Activated CD8-positive, alpha-beta memory T cell treated with anti-CD3 and anti-CD28 coated beads for 48 hours (primary cell): ENCODE results near the gene PPP2R2B.

ENCODE experiments used
- DNase-seq, 3 experiments: peaks; one replicate each; pipeline ENCODE4 v3.0.0-alpha.2; 2020; ENCODE audit warnings: low read depth in 2 of 3, low spot score in 2 of 3

Gene PPP2R2B

DNA sequence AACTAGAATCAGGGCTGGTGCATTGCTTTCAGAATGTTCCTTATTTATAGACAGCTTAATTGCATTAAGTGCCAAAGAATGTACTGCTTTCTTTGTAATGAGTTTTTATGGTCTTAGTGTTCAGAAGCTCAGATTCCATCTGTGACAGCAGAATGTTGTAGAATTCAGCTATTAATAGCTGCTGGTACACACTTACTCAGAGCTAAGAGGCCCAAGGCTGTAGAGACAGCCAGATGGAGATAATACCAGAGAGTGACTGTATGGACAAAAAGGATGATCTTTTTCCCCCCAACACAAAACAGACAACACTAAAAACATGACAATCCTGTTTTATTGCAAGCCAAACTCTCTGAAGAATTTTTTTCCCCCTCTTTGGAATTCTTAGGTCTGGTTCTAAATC is 50.2 kb downstream of the PPP2R2B start:
- no peak for DNase-seq

DNA sequence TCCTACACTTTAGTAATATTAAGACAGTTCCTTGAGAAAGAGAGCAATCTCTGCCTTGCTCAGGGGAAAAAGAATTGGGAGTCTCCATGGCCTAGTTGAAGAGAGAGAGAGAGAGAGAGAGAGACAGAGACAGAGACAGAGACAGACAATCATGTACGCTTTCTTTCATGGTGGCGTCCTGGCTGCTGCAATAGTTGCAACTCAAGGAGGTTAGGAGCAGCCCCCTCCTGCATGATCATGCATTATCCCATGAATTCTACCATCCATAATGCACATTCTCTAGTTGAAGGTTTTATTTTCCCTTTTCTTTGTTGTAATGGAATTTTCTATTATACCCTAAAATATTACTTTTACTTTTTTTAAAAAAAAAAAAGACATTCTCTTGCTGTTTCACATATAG is 50.7 kb downstream of the PPP2R2B start:
- no peak for DNase-seq

DNA sequence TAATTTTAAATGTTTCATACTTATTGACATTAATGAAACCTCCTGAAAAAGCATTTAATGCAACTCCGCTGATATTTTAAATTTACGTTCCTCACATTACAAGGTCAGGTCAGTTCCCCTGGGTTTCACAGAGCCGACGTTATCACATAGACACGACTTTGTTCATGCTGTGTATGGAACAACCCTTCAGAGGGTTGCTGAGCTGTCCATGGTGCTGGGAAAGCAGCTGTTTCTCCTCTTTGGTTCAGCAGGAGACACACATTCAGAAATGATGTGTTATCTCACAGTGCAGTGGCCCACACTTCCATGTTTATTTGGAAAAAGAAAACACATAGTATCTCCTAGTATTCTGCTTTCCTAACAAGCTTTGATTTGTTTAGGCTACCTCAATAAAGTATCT is 53.5 kb downstream of the PPP2R2B start:
- DNase-seq = no peak

DNA sequence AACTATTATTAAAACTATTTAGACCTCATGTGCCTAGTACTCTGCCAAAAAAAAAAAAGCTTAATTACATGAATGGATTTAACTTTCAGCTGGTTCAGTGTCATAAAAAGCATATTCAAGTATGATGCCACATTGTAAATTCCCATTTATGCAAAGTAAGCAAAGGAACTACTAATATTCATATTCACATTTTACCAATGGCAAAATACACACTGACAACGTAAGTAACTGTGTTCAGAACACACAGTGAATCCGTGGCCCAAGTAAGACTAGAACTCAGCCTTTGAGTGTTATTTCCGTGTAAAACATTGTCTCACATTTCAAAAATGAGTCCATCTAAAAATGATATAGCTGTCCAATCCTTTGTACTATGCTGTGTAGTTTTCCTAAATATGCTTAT is 56.8 kb downstream of the PPP2R2B start:
- no peak for DNase-seq

DNA sequence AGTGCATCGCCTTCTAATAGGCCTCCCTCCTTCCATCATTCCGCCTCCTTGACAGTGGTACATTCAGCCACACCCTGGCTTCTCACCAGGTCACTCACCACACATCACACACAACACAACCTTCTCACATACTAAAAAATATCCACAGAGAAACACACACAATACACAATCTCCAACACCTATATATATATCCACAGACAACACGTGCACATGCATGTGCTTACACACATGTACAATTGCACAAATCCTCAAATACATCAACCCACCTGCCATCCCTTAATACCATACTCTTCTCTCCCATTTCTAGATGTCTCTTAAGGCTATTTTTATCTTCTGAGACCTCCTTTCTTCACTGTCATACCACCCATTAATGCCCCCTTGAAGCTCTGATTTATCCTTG is 57.6 kb downstream of the PPP2R2B start:
- DNase-seq = no peak

DNA sequence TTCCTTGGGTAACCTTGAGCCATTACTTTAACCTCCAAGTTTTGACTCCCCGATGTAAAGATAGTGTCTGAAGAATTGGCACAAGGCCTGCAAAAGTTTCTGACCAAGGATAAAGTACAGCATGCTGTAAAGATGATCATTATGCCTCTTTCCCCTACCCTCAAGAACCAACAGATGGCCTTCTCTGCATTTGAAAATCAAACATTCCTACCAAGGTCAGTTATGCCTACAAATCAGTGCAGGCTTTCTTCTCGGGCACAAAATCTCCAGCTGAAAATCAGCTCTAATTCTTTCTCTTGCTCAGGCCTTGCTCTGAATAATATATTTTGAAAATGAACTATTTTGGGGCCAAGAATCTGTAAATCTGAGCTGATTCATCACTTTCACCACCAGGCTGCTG is 59.7 kb downstream of the PPP2R2B start:
- no peak for DNase-seq

DNA sequence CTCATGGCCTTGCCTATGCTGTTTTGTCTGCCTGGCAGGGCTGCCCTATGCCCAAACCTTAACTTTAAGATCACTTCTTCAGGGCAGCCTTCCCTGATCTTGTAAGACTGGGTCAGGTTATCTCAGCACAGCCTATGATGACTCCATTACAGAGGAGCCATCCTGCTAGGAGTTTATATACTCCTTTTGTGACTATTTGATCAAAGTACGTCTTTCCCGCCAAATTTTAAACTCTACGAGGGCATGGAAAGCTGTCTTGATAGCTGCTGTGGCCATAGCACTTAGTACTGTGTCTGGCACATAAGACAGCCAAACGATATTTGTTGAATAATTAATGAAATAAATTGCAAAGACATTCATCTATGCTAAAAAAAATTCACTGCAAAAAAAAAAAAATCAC is 60.6 kb downstream of the PPP2R2B start:
- no peak for DNase-seq

DNA sequence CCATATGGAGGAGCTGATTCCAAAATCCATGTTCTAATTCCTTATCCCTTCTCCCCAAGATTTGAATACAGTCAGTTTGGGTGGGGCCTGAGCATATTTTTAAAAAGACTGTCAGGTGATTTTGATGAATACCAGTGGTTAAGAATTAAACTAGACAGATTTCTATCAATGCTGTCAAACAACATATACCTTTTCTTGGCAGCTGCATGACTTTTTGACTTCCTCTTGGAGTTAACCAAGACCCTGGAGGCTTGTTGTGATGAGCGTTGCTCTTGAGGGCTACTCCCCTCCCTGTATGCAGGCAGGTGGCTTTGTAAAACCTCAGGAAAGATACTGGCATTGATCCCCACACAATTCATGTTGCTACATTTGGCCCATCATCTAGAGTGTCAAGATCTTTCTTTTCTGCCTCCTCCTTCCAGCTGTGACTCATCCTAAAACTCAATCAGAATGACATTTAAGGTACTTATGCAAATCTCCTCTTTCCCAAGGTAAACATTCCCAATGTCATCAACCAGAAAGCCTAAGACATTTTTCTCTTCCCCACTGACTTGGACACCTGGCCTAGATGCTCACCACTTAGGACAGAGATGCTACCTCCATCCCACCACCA is 61.7 kb downstream of the PPP2R2B start:
- no peak for DNase-seq

DNA sequence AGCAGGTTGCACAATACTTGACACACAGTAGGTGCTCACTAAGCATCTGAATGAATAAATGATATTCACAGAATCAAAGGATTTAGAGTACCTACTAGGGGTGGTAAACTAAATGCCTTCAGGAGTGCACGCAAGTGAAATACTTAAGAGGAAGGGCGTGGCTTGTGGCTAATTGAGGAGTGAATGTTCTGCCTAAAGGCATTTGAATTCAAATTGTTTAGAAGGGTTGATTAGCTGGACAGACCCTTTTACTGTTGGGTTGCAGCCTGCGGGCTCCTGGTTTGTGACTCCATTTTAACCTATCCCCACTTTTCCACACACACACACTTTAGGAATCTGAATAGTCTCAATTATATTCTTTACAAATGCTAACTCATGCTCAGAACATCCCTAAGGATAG is 63.1 kb downstream of the PPP2R2B start:
- DNase-seq = no peak

DNA sequence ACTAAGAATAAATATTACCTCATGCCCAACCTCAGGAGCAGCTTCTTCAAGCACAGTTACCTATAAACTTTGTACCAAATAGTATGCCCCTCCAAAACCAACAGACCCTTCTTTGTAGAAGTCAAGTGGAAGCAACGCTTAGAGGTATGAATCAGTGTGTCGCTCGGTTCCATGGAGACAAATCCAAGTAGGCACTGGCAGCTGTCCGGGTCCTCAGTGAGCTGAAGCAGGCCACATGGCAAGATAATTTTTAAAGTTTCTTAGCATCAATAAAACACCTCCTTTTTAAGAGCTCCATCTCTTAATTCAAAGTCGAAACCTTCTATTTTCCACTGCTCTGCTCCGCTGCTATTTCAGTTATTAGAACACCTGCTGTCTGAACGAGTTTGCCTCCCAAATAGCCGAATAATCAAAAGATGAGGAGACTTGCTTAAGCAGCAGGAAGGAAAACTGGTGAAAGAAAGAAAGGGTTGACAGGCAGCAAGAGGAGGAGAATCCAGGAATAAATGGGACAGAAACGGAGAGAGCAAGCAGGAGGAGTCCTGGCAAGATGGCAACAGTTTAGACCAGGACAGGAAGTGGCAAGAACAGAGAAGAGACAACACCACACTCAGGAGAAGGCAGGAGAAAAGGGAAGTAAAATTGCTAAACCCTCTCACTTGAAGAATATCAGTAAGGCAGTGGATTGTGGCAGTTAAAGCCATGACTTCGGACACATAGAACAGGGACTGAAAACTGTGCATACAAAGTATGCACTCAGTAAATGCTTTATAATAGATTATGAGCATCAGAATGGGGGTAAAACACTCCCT is 65.0 kb downstream of the PPP2R2B start:
- no peak for DNase-seq

DNA sequence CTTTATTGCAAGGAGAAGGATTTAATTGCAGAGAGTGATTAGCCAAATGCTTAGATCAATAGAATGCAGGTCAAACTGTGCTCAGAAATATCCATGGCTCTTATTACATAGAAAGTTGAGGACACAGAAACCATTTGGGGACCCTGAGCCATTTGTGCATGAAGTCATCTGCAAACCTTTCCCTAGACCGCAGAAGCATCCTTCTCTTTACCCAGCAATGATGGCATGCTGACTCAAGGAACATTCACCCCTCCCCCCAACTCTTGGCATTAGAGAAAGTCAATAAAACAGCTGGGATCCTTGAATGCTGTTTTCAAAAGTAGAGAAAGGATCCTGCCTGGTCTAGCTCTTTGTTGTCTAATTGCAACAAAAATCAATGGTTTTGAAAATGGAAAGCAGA is 73.5 kb downstream of the PPP2R2B start:
- DNase-seq = no peak

DNA sequence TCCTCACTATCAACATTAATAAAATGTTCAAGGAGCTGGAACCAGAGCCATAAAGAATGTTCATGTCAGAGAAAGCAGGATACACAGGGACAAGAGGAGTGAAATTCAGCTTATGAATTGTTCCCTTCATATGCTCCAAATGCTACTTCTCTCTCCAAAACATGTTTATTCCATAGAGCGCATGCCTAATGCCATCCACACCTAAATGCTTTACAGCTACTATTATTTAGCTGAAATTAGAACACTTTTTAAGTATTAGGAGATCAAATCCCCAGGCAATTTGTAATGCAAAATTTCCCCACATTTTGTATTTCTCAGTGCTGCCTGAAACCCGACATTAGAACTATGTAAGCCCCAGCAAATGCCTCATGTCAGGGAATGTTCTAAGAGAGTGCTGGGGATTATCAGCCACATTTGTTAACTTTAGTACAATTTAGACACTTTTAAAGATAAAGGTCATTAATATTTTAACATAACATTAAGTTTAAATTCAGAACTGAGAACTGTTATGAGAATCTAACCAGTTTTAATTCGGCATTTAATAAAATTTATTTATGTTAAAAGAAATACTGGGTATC is 75.5 kb downstream of the PPP2R2B start:
- DNase-seq = no peak

DNA sequence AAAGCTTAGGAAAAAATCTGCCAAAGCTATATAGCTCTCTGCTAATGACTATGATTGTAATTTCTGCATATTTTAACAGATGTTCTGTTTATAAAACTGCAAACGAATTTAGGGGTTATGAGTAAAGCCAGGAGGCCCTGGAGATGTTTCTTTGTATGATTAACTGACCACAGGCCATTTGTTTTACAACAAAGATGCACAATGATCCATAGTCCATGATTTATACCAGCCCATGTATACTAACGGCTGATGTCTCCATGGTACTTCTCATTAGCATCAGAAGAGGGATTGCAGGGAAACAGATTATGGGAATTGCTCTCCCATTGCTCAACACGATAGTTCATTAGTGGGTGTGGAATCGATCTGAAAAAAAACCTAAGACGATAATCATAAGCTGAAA is 78.9 kb downstream of the PPP2R2B start:
- DNase-seq = no peak

DNA sequence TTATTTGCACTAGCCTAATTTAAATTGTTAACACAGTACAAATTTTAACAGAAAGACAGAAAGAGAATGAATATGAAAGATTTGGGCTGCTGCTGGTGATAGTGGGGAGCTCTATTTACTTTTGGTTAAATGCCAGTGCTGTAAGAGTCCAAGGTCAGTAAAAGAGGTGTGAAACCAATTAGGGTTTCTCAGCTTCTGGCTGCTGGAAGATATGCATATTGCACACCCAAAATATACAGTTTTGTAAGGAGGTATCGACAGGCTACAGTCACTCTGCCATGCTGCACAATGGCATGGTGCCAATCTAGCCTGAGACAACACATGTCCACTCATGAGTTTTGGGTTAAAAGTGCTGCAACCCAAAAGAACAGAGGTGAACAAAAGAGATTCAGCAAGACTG is 79.3 kb downstream of the PPP2R2B start:
- DNase-seq = no peak

DNA sequence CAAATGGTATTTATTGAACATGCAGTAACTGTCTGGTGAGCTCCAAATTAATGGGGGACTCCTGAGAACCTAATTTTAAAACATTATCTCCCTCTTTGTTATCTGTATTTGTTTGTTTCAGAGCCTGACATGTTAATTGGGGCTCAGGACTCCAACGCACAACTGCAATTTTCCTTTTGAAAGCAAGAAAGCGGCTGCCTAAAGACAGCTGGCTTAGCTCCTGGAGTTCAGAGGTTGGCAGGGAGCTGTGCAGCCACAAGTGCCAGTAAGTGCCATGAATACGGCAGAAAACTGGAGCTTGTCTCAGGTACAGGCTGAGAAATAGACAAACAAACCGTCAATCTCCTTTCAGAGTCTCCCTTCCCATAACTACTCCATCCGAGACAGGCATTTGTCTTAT is 80.9 kb downstream of the PPP2R2B start:
- no peak for DNase-seq

DNA sequence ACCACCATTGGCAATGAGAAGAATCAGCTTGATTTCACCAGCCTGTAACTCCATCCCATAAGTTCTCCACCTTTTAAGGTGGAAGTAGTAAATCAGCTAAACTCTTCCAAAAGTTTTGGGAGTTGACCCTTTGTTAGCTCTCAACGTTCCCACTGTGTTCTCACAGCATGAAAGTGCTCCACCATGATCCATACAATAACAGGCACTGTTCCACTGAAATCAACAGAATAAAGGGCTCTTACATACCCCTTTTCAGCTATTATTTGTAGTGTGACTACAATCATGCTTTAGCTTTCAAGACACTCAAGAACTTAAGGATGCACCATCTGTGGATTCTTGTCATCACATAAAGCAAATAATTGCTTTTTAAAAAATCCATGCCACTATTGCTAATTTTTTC is 81.6 kb downstream of the PPP2R2B start:
- no peak for DNase-seq

DNA sequence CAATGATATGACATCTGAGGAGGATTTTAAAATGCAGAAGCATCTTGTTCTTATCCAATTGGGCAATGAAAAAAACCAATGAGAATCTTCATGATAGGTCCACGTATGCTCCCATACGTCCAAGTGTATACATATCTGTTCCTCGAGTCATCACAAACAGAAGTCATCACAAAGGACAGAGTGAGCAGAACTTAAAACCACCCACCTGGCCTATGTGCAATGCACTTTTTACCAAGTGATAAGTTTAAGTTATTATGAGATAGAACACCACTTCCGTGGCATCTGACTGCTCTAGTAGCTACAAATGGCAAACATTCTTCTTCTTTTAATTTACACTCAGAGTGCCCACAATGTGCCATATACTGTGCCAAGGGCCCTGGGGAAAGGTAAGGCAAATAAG is 82.4 kb downstream of the PPP2R2B start:
- no peak for DNase-seq

DNA sequence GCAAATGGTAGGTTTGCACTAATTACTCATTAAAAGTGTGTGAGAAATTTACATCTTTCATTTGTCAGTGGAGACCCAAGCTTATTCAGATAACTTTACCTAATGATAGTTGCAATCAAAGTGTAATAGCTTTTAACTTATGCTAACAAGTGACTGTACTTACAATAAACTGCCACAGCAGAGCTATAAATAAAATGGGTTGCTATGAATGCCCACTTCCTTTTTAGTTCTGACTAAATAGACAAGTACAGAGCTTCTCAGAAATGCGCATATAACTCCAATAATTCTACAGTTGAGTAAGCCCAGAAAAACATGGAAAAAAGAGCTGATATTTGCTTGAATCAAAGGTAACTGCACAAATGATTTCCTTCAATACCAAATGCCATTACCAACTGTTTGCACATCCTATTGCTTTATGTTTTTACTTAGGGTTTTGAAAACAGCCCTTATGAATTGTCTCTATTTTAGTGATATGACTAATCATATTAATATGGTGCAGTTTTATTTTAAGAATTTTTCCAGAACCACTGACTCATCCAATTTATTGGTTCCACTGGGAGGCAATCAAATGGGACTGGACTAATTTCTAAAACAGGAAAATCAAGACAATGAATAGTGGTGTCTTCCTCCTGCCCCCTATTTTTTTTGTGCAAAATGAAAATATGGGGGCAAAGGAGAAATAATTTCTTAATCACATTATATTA is 84.1 kb downstream of the PPP2R2B start:
- DNase-seq = no peak

DNA sequence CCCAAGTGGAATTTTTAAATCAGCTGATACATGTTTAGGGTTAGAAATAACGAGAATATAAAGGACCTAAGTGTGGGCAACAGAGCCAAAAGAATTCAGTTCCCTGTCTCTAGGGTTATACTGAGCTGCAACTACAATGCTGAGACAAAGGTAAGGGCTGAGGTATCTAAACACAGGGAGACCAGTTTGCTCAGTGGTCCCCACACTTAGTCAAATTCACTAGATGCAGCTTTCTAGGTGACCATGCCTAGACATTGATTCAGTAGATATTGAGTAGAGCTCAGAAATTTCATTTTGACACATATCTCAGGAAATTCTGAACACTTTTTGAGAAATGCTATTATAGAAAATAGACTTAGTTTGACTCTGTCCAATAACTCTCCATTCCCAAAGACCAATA is 84.8 kb downstream of the PPP2R2B start:
- DNase-seq = no peak

DNA sequence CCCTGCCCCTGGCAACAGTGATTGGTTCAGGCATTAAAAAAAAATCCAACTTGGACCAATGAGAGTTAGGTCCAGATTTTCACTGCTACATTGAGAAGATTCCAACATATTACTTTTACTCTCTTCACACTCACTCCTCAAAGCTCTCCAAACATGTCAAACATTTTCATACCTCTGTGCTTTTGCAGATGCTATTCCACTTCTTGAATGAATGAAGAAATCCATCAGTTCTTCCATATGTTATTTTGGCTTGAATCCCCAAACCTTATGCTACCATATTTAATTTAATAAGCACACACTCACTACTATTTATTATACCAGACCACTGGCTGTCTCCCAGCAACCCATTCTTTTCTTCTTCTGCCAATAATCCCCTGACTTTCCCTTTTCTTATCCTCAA is 87.1 kb downstream of the PPP2R2B start:
- DNase-seq = no peak

DNA sequence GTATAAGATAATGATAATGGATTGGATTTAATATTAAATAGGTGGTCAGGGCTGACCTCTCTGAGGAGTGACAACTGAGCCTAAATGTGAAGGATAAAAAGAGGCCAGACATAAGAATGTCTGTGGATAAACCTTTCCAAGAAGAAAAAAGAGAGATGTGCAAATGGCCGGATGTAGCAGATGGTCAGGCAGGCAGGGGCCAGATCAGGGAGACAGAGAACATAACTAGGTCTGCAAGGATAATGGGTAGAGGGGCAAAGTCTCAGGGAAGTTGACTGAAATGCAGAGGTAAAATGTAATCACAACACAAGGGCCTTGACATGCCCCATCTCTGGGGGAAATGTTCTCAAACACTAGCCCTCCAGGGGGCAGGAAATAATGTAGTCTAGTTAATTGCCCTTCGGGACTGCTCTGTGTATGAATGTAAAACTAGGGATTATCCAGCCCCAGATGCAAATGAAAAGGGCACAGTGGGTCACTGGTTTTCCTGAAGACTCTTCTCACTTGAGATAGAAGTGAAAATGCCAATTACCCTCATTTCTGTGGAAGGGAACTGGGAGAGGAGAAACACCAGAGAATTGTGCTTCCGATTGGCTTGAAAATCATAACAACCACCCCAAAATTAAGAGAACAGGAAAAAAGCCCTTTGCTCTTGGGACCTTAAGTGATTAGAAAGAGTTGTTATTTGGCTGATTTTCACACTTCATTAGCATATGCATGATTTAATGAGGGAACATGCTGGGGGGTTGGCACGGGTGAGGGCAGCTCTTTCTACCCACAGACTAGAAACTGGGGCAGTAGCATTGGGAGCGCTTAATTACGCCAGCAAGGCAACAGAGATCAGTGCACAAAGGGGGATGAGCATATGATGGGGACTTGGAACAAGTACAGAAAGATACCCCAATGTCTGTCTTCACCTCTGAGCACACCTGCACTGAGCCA is 88.6 kb downstream of the PPP2R2B start:
- DNase-seq = no peak
